Activated T-cell treated with anti-CD3 and anti-CD28 coated beads, Interleukin-2, amount 50 U/mL, for 72 hours (primary cell): Measurements from ENCODE around the gene TBC1D3B. TPM values are rescaled to one million over a fixed set of nuclear protein-coding genes. Genes with fewer than 3 reads are reported as not detected.
A peak's percentile ranks its signal among the peaks of the same experiment; 100 is the strongest.
"Not testable (repeated sequence)": the region's sequence is repeated elsewhere in the genome, so short reads cannot be mapped to it uniquely, and the experiment has no call there.

Experiments used
- ATAC-seq, 2 donors: fragments of 150-1000 bp; cut with Tn5 transposase; replicated peaks in 1 of 2; 2 replicates each; pipeline ENCODE4 v1.10.0; 2021; ENCODE audit warnings: moderate library complexity in 2 of 2, mild to moderate bottlenecking in 1 of 2
- DNase-seq, 2 donors: peaks; one replicate each; pipeline ENCODE4 v3.0.0; 2021 to 2022; ENCODE audit warnings: mixed read lengths in 1 of 2
- H3K27ac Mint-ChIP-seq: one replicate; pipeline ENCODE4 v1.8.0; 2022; ENCODE audit warnings: mild to moderate bottlenecking, moderate library complexity, mixed read lengths
- H3K27me3 Mint-ChIP-seq: one replicate; pipeline ENCODE4 v1.8.0; 2022; ENCODE audit warnings: low read depth, mixed read lengths
- H3K36me3 Mint-ChIP-seq, 2 donors: one replicate each; pipeline ENCODE4 v1.8.0; 2022; ENCODE audit warnings: mixed read lengths in 2 of 2, mild to moderate bottlenecking in 1 of 2; ENCODE audit not compliant: insufficient read depth in 2 of 2
- H3K4me1 Mint-ChIP-seq: one replicate; pipeline ENCODE4 v1.8.0; 2022; ENCODE audit warnings: low read depth, mixed read lengths
- H3K4me3 Mint-ChIP-seq, 2 donors: one replicate each; pipeline ENCODE4 v1.8.0; 2022; ENCODE audit warnings: mild to moderate bottlenecking in 2 of 2, mixed read lengths in 2 of 2, moderate library complexity in 2 of 2
- H3K9me3 Mint-ChIP-seq, 2 donors: one replicate each; pipeline ENCODE4 v1.8.0; 2022; ENCODE audit warnings: mixed read lengths in 2 of 2
- total RNA-seq, 2 donors: library from RNA; stranded (reverse); gene quantifications; one replicate each; pipeline ENCODE4 v1.2.3, GENCODE V29; 2022

The TBC1D3B gene
- total RNA-seq, 2 donors from 2014 or later = 10.8 to 21.4 TPM

- H3K27ac Mint-ChIP-seq = no peak overlapping the region
- H3K27me3 Mint-ChIP-seq = peaks cover 44% of the 10 kb centered on the region
- DNase-seq = no peak
- H3K9me3 Mint-ChIP-seq = no peaks in the 10 kb centered on the region
- H3K36me3 Mint-ChIP-seq = no peaks in the 10 kb centered on the region
- no peak for ATAC-seq
- H3K4me1 Mint-ChIP-seq = peaks cover 6% of the 10 kb centered on the region
- H3K4me3 Mint-ChIP-seq = no peak overlapping the region
Observed at GRCh38 chr17:36209575-36209974, 33.1 kb upstream of the TBC1D3B start.

DNA sequence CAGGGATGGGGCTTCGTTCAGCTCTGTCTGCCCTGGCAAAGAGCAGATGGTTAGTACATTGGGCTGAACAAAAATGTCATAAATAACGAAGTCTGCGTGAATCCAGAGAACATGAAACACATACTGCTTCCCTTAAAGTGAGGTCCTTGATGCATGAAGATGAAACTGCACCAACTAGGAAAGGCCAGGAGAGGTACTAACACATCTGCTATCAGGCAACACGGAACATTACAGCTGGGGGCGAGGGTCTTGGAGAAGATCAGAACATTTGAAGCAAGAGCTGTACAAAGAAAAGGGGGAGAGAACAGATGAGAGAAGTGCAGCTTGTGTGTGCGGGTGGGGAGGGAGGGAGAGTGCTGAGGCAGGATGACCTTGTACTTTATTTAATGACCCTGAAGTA is 30.9 kb upstream of the TBC1D3B start:
- H3K4me3 Mint-ChIP-seq, H3K4me1 Mint-ChIP-seq, H3K9me3 Mint-ChIP-seq, DNase-seq, H3K36me3 Mint-ChIP-seq, ATAC-seq, H3K27ac Mint-ChIP-seq: not testable (repeated sequence)
- H3K27me3 Mint-ChIP-seq = peaks cover 33% of the 10 kb centered on the region

- H3K27ac Mint-ChIP-seq, H3K9me3 Mint-ChIP-seq, H3K36me3 Mint-ChIP-seq, H3K4me3 Mint-ChIP-seq, DNase-seq: not testable (repeated sequence)
- H3K4me1 Mint-ChIP-seq = peaks cover 13% of the 10 kb centered on the region
- peak; percentile 49 to 56 for ATAC-seq
- peaks cover 33% of the 10 kb centered on the region for H3K27me3 Mint-ChIP-seq
Observed at GRCh38 chr17:36206486-36206821, 30.0 kb upstream of the TBC1D3B start.

- no peaks in the 10 kb centered on the region for H3K36me3 Mint-ChIP-seq
- H3K4me3 Mint-ChIP-seq = no peak overlapping the region
- H3K4me1 Mint-ChIP-seq = peaks cover 13% of the 10 kb centered on the region
- ATAC-seq (peak in 1 of 2 donors; percentile 6), DNase-seq (no peak)
- H3K27ac Mint-ChIP-seq = peak overlapping the region; percentile 0
- no peaks in the 10 kb centered on the region for H3K9me3 Mint-ChIP-seq
- peaks cover 31% of the 10 kb centered on the region for H3K27me3 Mint-ChIP-seq
Observed at GRCh38 chr17:36205637-36206485, 29.4 kb upstream of the TBC1D3B start.

DNA sequence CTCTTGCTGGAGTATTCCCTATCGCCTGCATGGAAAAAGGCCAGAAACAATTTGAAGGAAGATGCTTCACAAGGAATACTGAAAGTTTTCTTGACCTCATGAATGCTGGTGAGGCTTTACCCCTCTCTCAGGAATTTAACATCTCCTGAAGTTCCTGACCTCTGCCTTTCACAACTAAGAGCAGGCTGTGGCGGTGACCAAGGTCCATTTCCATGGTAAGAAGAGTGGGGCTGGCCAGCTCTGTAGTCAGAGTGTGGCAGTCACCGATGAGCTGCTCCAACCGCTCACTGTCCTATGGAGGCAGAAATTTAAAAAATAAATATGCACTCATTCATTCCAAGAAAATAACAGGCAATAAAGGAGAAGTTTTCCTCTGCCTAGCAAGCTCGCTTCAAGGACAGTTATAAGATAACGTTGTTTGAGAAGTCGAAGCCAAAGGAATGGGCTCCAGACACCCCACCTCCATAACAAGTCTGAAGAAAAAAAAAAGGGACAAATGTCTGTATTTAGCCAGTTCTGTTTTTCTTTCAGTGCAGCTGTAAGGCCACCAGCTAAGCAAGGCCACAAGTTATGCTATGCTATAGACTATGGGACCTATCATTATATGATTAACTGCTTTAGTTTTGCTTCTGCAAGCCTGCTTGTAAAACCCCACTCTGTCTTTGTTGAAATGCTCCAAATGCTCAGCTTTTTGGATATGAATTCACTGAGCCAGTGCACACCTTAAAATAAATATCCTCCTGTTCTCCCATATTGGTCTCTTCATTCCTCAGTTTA is 28.5 kb upstream of the TBC1D3B start:
- Mint-ChIP-seq H3K9me3 (no peaks in the 10 kb centered on the region), H3K4me1 (peaks cover 13% of the 10 kb centered on the region)

DNA sequence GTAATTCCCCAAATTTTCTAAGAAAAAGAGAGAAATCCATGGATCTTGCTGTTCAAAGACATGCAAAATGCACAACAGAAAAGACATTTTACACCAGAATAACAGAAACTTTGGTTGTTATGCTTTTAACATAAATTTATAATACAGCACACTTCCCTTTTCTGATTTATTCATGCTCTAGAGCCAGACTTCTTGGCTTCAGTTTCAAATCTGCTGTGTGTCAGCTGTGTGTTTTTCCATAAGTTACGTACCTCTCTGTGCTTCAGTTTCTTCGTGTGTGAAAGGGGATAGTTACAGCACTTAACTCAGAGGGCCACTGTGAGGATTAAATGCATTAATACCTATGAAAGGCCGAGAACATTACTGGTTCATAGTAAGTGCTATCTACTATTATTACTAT is 26.9 kb upstream of the TBC1D3B start:
- Mint-ChIP-seq H3K27ac (no peak overlapping the region), H3K36me3 (no peaks in the 10 kb centered on the region), H3K4me1 (peaks cover 26% of the 10 kb centered on the region), H3K27me3 (peaks cover 28% of the 10 kb centered on the region), H3K9me3 (no peaks in the 10 kb centered on the region), H3K4me3 (no peak overlapping the region)
- DNase-seq (no peak), ATAC-seq (no peak)

More for the DNA sequence above, 28.5 kb upstream of the TBC1D3B start:
- Mint-ChIP-seq H3K27ac (no peak overlapping the region), H3K27me3 (peaks cover 28% of the 10 kb centered on the region), H3K36me3 (no peaks in the 10 kb centered on the region), H3K4me3 (no peak overlapping the region)
- ATAC-seq (no peak), DNase-seq (no peak)

DNA sequence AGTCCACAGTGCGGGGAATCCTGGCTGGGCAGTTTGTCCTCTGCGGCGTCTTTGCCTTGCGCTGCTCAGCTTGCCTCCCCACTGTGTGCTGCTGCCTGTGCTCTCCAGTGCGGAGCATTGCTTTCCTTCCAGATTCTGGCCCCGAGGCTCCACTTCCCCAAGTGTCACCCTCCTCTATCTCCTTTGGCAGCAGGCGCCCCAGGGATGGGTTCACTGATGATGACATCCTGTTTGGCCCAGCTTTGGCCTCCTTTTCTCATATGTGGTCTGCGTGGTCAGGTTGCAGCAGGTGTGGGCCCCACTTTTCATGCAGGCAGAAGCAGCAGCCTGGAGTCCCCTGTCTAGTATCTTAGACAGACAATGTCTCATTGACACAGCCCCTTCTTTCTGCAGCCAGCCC is 25.1 kb upstream of the TBC1D3B start:
- H3K4me3 Mint-ChIP-seq, H3K27ac Mint-ChIP-seq, H3K36me3 Mint-ChIP-seq, H3K9me3 Mint-ChIP-seq, DNase-seq: not testable (repeated sequence)
- Mint-ChIP-seq H3K4me1 (peaks cover 29% of the 10 kb centered on the region), H3K27me3 (peaks cover 20% of the 10 kb centered on the region)
- ATAC-seq = peak; percentile 14 to 28

DNA sequence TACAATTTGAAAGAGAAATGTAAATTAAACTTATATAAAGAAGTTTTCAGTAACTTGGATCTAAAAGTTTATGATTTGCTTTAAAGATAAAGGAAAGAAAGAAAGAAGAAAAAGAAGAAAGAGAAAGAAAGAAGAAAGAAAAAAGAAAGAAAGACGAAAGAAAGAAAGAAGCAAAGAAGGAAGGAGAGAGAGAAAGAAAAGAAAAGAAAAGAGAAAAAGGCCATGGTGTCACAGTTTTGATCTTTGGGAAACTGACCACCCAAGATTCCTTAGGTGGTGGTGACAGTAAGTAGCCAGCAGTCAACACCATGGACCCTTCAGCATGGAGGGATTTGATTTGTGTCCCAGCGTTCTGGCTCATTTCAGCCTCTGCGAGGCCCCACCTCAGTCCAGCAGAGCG is 24.7 kb upstream of the TBC1D3B start:
- not testable (repeated sequence) for H3K36me3 Mint-ChIP-seq, DNase-seq, H3K9me3 Mint-ChIP-seq, ATAC-seq
- peak overlapping the region; percentile 88 for H3K27ac Mint-ChIP-seq
- H3K4me3 Mint-ChIP-seq = peak overlapping the region in 1 of 2 donors; percentile 13
- peaks cover 20% of the 10 kb centered on the region for H3K27me3 Mint-ChIP-seq
- H3K4me1 Mint-ChIP-seq = peaks cover 28% of the 10 kb centered on the region

- Mint-ChIP-seq H3K36me3 (no peaks in the 10 kb centered on the region), H3K27me3 (peaks cover 21% of the 10 kb centered on the region), H3K4me3 (peak overlapping the region; percentile 33 to 35), H3K9me3 (no peaks in the 10 kb centered on the region), H3K27ac (peak overlapping the region; percentile 36), H3K4me1 (peaks cover 28% of the 10 kb centered on the region)
- ATAC-seq = peak; percentile 74 to 76
- DNase-seq = peak; percentile 28 to 64
Observed at GRCh38 chr17:36198831-36199465, 22.5 kb upstream of the TBC1D3B start.

DNA sequence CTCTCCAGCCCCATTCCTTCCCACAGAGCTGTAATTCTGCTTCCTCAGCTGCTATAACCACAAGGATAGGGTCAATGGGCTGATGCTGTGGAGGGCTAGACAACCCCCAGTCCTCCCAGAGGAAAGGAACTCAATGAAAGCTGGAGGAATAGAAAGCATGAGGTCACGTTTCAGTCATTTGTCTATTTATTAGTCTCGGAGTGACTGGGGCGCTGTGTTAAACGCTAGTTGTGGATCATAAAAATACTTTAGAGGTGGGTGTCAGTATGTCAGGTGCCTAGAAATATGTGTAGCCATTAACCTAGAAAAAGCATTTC is 20.9 kb upstream of the TBC1D3B start:
- H3K27ac Mint-ChIP-seq = peak overlapping the region; percentile 11
- H3K27me3 Mint-ChIP-seq = peaks cover 24% of the 10 kb centered on the region
- no peaks in the 10 kb centered on the region for H3K9me3 Mint-ChIP-seq
- H3K36me3 Mint-ChIP-seq = no peaks in the 10 kb centered on the region
- H3K4me3 Mint-ChIP-seq = peak overlapping the region in 1 of 2 donors; percentile 23
- H3K4me1 Mint-ChIP-seq = peaks cover 31% of the 10 kb centered on the region
- DNase-seq = no peak
- no peak for ATAC-seq

GRCh38 chr17:36196131-36196486 is 19.7 kb upstream of the TBC1D3B start:
- peaks cover 33% of the 10 kb centered on the region for H3K27me3 Mint-ChIP-seq
- H3K4me1 Mint-ChIP-seq = peaks cover 26% of the 10 kb centered on the region
- H3K36me3 Mint-ChIP-seq = no peaks in the 10 kb centered on the region
- DNase-seq (no peak), ATAC-seq (no peak)
- peak overlapping the region; percentile 13 for H3K27ac Mint-ChIP-seq
- peak overlapping the region in 1 of 2 donors; percentile 24 for H3K4me3 Mint-ChIP-seq
- H3K9me3 Mint-ChIP-seq = no peaks in the 10 kb centered on the region

GRCh38 chr17:36195434-36196130 is 19.1 kb upstream of the TBC1D3B start:
- ATAC-seq (no peak), DNase-seq (no peak)
- Mint-ChIP-seq H3K4me3 (peak overlapping the region; percentile 18 to 19), H3K4me1 (peaks cover 26% of the 10 kb centered on the region), H3K36me3 (no peaks in the 10 kb centered on the region), H3K27me3 (peaks cover 33% of the 10 kb centered on the region), H3K27ac (peak overlapping the region; percentile 6), H3K9me3 (no peaks in the 10 kb centered on the region)
